Measurements from ENCODE around the gene ATG7. TPM values are rescaled to one million over a fixed set of nuclear protein-coding genes. Genes with fewer than 3 reads are reported as not detected.
"Not testable (repeated sequence)": the region's sequence is repeated elsewhere in the genome, so short reads cannot be mapped to it uniquely, and the experiment has no call there.

ATG7 gene
- total RNA-seq, 1 donor from 2014 or later, result 61.7 TPM

DNA sequence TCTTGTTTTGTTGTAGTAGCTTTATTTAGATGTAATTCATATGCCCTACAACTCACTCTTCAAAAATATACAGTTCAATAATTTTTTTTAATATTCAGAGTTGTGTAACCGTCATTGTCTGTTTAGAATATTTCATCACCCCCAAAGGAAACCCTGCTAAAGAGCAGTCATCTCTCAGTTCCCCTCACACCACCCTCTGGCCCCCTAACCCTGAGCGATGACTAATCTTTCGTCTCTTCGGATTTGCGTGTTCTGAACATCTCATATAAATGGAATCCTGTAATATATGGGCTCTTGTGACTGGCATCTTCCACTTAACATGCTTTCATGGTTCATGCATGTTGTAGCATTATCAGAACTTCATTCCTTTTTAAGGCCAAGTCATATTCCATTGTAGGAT lies 183.8 kb downstream of the ATG7 start:
- Histone ChIP-seq H3K27ac (no peak overlapping the region), H3K4me3 (no peak overlapping the region), H3K36me3 (no peaks in the 10 kb centered on the region), H3K4me1 (no peaks in the 10 kb centered on the region), H3K9me3 (no peaks in the 10 kb centered on the region), H3K27me3 (ENCODE audit: low read depth) (no peaks in the 10 kb centered on the region)
- TF ChIP-seq, protein P1, sequence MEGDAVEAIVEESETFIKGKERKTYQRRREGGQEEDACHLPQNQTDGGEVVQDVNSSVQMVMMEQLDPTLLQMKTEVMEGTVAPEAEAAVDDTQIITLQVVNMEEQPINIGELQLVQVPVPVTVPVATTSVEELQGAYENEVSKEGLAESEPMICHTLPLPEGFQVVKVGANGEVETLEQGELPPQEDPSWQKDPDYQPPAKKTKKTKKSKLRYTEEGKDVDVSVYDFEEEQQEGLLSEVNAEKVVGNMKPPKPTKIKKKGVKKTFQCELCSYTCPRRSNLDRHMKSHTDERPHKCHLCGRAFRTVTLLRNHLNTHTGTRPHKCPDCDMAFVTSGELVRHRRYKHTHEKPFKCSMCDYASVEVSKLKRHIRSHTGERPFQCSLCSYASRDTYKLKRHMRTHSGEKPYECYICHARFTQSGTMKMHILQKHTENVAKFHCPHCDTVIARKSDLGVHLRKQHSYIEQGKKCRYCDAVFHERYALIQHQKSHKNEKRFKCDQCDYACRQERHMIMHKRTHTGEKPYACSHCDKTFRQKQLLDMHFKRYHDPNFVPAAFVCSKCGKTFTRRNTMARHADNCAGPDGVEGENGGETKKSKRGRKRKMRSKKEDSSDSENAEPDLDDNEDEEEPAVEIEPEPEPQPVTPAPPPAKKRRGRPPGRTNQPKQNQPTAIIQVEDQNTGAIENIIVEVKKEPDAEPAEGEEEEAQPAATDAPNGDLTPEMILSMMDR (IDR thresholded peaks at IDR 0.05), result no peak
- DNase-seq (no peak), ATAC-seq (peak; percentile 43 to 63)
- intact Hi-C loops (cut with DNase I), result no loop called here

DNA sequence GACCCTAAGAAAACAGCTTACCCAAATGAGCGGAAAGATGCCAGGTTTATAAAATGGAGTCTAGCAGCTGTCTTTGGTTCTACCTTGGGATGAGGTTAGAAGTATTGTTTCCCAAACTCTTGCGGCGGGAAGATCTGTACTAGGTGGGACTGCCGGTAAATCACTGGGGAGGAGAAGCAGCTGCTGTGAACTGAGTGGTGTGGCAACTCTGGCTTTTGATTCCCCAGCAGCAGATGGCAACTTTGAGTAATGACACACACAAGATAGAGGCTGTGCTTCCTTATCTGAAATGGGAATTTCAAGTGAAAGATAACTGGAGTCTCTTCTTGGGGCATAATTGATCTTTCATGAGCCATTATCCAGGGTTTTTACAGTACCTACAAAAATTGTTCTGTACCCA lies 184.9 kb downstream of the ATG7 start:
- H3K36me3 ChIP-seq, result no peaks in the 10 kb centered on the region
- H3K9me3 ChIP-seq, result no peaks in the 10 kb centered on the region
- TF ChIP-seq, protein P1 (IDR thresholded peaks at IDR 0.05), result no peak
- no peaks in the 10 kb centered on the region for H3K27me3 ChIP-seq (ENCODE audit: low read depth)
- DNase-seq, result no peak
- no peaks in the 10 kb centered on the region for H3K4me1 ChIP-seq
- no peak for ATAC-seq
- no peak overlapping the region for H3K27ac ChIP-seq
- H3K4me3 ChIP-seq, result no peak overlapping the region
- intact Hi-C loops (cut with DNase I), result no loop called here

DNA sequence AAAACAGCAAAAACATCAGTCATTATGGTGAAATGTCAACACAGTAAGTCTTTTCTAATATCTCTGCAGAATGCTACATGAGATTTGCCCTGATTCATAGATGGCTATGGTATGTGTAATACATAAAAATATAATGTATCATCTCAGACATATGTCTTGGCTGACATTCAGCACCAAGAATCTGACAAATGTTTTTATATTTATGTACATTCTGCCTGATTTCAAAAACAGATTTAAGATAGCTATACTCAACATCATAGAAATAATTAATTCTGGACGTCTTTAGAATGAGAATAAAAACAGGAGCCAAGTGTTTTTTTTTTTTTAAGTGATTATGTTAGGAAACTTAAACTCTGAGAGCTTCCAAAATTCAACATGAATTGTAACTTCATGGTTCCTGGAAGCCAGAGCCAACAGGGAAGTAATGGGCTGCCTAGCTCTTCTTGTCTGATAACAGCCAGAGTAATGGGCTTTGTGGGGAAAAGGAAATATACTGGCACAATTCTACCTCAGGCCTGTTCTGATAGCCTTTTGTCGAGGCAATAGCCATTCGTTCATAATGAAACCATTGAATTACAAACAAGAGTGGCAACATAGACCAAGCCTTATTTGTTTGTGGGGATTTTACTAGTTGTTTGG lies 187.1 kb downstream of the ATG7 start:
- no peak overlapping the region for H3K27ac ChIP-seq
- H3K4me1 ChIP-seq, result no peaks in the 10 kb centered on the region
- ATAC-seq (no peak), DNase-seq (no peak)
- no peaks in the 10 kb centered on the region for H3K9me3 ChIP-seq
- H3K4me3 ChIP-seq, result no peak overlapping the region
- no peaks in the 10 kb centered on the region for H3K36me3 ChIP-seq
- no peaks in the 10 kb centered on the region for H3K27me3 ChIP-seq (ENCODE audit: low read depth)
- TF ChIP-seq, protein P1 (IDR thresholded peaks at IDR 0.05), result no peak
- intact Hi-C loops (cut with DNase I), result no loop called here

DNA sequence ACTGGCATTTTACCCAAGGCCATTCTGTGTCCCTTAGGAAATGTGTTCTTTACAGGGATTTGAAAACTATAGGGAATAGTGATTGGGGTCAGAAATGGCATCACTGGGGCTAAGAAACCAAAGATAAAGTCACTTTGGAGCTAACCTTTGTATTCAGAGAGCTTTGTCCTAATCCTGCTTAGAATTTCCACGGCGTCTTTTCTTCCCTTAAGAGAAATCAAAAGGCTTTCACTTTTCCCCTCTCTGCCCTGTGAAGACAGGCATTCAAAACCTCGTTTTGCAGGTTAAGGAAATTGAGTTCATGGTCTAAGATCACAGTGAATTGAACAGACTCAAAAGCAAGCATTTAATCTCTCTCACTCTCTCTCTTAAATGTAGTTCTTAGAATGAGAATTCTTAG lies 189.0 kb downstream of the ATG7 start:
- Histone ChIP-seq H3K36me3 (no peaks in the 10 kb centered on the region), H3K9me3 (no peaks in the 10 kb centered on the region), H3K4me3 (no peak overlapping the region), H3K27me3 (ENCODE audit: low read depth) (no peaks in the 10 kb centered on the region), H3K27ac (no peak overlapping the region), H3K4me1 (no peaks in the 10 kb centered on the region)
- no peak for ATAC-seq
- intact Hi-C loops (cut with DNase I), result no loop called here
- TF ChIP-seq, protein P1 (IDR thresholded peaks at IDR 0.05), result no peak
- DNase-seq, result no peak

DNA sequence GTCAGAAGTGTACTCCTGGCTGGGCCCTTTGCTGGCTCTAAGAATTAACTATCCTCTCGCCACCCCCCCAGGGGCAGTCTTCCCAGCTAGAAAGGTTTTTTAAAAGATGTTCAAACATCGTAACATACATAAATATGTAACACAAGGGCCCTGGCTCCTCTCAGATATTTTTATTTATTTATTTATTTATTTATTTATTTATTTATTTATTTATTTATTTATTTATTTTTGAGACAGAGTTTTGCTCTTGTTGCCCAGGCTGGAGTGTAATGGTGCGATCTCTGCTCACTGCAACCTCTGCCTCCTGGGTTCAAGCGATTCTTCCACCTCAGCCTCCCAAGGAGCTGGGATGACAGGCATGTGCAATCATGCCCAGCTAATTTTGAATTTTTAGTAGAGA lies 190.5 kb downstream of the ATG7 start:
- DNase-seq; ATAC-seq; H3K9me3 ChIP-seq; H3K4me3 ChIP-seq; H3K27ac ChIP-seq; H3K4me1 ChIP-seq; H3K27me3 ChIP-seq (ENCODE audit: low read depth); H3K36me3 ChIP-seq; intact Hi-C loops (cut with DNase I): not testable (repeated sequence)

DNA sequence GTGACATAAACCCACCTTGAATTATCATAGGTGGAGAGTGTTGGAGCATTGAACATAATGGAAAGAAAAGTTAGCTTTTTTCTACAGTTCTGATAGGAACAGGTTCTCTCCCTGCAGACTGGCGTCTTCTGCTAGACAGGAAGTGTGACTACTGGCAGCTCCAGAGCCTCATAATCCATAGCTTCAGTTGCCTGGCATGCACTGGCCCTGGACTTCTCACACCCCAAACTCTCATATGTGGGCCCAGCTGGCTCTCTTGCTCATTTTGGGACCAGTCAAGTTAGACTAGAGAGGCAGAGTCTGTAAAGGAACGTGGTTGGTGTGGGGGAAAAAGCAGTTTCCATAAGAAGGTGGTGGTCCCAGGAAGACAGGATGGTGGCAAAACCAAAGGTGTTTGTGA lies 191.4 kb downstream of the ATG7 start:
- TF ChIP-seq, protein P1 (IDR thresholded peaks at IDR 0.05), result no peak
- Histone ChIP-seq H3K36me3 (peaks cover 11% of the 10 kb centered on the region), H3K4me3 (no peak overlapping the region), H3K27ac (no peak overlapping the region), H3K27me3 (ENCODE audit: low read depth) (no peaks in the 10 kb centered on the region), H3K9me3 (no peaks in the 10 kb centered on the region), H3K4me1 (no peaks in the 10 kb centered on the region)
- intact Hi-C loops (cut with DNase I), result no loop called here
- ATAC-seq, result no peak
- DNase-seq, result no peak

Data from lower lobe of right lung (tissue), 2 donors.